ENCODE results near the gene PLAC9.
A peak's percentile ranks its signal among the peaks of the same experiment; 100 is the strongest.
"Not testable (repeated sequence)": the region's sequence is repeated elsewhere in the genome, so short reads cannot be mapped to it uniquely, and the experiment has no call there.

PLAC9 gene

DNA sequence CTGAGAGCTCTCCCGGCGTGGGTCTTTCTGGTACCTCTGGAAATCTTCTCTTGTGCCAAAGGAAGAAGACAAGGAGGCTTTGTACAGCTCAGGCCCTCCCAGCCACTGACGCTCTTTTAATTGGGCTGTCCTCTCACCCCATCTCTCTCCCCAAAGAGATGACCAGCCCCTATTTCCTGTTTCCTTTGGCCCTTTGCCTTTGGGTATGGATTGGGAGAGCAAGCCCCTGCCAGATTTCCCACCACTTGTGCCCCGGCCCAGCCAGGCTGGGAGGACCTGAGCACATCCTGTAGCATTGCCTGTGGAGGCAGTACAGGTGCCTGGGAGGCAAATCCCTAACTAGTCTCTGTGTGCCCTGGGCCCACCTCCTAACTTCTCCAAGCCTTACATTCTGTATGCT is 5.7 kb upstream of the PLAC9 start:
- TF ChIP-seq, protein P1, sequence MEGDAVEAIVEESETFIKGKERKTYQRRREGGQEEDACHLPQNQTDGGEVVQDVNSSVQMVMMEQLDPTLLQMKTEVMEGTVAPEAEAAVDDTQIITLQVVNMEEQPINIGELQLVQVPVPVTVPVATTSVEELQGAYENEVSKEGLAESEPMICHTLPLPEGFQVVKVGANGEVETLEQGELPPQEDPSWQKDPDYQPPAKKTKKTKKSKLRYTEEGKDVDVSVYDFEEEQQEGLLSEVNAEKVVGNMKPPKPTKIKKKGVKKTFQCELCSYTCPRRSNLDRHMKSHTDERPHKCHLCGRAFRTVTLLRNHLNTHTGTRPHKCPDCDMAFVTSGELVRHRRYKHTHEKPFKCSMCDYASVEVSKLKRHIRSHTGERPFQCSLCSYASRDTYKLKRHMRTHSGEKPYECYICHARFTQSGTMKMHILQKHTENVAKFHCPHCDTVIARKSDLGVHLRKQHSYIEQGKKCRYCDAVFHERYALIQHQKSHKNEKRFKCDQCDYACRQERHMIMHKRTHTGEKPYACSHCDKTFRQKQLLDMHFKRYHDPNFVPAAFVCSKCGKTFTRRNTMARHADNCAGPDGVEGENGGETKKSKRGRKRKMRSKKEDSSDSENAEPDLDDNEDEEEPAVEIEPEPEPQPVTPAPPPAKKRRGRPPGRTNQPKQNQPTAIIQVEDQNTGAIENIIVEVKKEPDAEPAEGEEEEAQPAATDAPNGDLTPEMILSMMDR (conservative IDR thresholded peaks at IDR 0.05; ENCODE audit: control insufficient read depth, insufficient read depth, low read depth, low read length): no peak
- no peak overlapping the region for H3K4me3 ChIP-seq (ENCODE audit: control insufficient read depth, low read depth, low read length)
- no peak for DNase-seq (ENCODE audit: low read depth)

DNA sequence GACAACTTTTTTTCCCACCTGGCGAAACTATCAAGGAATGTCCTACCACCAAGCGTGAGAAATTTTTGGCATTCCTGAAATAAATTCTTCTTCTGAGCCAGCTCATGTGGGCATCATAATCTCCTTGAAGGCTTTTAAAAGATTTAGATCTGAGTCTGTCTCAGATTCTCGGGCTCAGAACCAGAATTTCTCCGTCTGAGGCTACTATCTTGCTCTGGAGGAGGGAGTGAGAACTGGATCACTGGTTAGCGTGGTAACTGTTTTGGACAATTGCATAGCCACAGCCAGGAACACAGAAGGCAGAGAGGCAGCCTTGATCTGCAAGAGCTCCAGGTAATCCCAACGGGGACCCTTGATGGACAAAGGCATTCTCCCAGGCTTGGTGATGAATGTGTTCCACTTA is 1.0 kb upstream of the PLAC9 start:
- no peak overlapping the region for H3K4me3 ChIP-seq (ENCODE audit: control insufficient read depth, low read depth, low read length)
- DNase-seq (ENCODE audit: low read depth): no peak
- TF ChIP-seq, protein P1 (conservative IDR thresholded peaks at IDR 0.05; ENCODE audit: control insufficient read depth, insufficient read depth, low read depth, low read length): no peak

DNA sequence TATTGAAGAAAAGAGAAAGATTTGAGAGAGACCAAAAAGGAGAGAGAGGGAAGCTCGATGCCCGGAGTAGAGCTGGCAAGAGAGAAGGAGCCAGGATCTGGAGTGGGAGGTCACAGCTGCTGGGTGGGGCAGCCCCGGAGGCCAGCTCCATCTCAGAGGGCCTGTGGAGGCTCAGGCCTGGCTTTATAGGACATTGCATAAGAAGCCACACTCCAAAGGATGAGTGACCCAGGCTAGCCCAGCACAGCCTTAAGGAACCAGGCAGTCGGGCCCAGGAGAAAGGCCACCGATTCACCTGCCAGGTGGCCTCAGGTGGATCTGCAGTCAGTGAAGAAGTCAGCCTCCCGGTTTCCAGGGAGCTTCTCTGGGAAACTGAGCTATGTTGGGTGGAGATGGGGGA is 676 bp downstream of the PLAC9 start:
- H3K4me3 ChIP-seq (ENCODE audit: control insufficient read depth, low read depth, low read length): peak overlapping the region; percentile 67
- DNase-seq (ENCODE audit: low read depth): peak; percentile 64
- TF ChIP-seq, protein P1 (conservative IDR thresholded peaks at IDR 0.05; ENCODE audit: control insufficient read depth, insufficient read depth, low read depth, low read length): no peak

DNA sequence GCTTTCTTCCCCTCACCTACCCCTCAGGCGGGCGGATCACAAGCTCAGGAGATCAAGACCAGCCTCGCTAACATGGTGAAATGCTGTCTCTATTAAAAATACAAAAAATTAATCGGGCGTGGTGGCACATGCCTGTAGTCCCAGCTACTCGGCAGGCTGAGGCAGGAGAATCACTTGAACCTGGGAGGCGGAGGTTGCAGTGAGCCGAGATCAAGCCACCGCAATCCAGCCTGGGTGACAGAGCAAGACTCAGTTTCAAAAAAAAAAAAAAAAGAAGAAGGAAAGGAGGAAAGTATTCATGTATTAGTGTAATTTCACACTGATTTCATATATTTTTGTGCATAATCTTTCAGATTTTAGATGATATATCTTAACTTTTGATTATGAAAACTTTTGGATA is 1.2 kb downstream of the PLAC9 start:
- peak overlapping the region; percentile 67 for H3K4me3 ChIP-seq (ENCODE audit: control insufficient read depth, low read depth, low read length)
- DNase-seq (ENCODE audit: low read depth): not testable (repeated sequence)

DNA sequence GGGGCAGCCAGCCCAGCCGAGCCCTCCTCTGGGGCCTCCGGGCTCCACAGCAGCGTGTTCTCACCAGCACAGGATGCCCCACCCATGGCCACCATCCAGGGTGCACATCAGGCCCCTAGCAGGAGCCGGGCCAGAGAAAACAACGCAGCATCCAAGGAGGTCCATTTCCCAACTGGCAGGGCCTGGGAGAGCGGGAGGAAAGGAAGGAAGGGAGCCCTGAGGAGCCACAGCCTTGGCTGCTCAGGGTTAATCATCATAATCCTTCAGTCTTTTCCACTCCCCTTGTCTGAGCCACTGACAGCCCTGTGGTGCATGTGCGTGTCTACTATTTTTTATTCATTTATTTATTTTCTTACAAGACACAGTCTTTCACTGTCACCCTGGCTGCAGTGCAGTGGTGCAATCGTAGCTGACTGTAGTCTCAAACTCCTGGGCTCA is 3.6 kb downstream of the PLAC9 start:
- DNase-seq (ENCODE audit: low read depth): peak; percentile 99
- TF ChIP-seq, protein P1 (conservative IDR thresholded peaks at IDR 0.05; ENCODE audit: control insufficient read depth, insufficient read depth, low read depth, low read length): no peak
- H3K4me3 ChIP-seq (ENCODE audit: control insufficient read depth, low read depth, low read length): no peak overlapping the region

DNA sequence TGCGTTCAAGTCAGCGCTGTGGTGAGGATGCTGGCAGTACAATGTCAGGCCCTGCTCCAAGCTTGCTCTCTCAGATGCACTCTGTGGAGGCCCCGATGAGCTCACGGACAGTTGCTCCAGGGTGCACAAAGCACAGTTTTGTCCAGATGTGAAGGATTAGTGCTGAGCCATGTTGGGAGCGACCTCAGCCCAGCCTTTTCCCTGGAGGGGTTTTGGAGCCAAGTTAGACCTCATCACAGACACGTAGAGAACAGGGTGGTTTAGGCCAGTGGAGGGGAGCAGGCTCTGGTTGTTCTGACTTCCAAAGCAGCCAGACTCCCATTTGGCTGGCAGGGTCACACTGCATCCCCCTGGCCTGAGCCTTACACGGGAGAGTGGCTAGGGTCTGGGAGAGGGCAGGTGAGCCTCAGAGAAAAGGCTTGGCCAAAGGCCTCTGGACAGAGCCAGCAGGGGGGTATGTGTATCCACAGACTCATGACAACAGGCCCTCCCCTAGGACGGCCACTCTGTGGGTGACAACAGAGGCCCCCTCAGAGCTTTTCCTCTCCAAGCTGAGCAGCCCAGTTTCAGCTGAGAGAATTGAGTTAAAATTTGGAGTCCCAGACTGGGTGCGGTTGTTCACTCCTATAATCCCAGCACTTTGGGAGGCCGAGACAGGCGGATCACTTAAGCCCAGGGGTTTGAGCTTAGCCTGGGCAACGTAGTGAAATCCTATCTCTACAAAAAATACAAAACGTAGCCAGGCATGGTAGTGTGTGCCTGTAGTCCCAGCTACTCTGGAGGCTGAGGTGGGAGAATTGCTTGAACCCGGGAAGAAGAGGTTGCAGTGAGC is 4.7 kb downstream of the PLAC9 start:
- TF ChIP-seq, protein P1 (conservative IDR thresholded peaks at IDR 0.05; ENCODE audit: control insufficient read depth, insufficient read depth, low read depth, low read length): no peak

DNA sequence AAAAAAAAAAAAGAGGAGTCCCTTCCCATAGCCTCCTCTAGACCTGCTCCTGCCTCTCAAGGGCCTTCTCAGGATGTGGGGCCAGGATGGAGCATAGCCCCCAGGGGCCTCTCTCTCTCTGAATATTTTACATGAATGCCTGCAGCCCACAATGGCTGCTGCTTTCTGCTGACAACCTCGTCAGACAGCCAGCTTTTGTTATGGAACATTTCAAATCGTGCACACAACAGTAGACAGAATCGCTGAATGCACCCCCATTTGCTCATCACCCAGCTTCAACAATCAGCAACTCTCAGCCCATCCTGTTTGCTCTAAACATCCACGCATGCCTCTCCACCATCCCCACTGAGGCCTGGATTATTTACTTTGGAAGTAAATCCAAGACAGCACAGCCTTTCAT is 5.4 kb downstream of the PLAC9 start:
- no peak overlapping the region for H3K4me3 ChIP-seq (ENCODE audit: control insufficient read depth, low read depth, low read length)
- TF ChIP-seq, protein P1 (conservative IDR thresholded peaks at IDR 0.05; ENCODE audit: control insufficient read depth, insufficient read depth, low read depth, low read length): no peak
- DNase-seq (ENCODE audit: low read depth): no peak

More for the DNA sequence above, 4.7 kb downstream of the PLAC9 start:
- DNase-seq (ENCODE audit: low read depth): peak; percentile 97
- no peak overlapping the region for H3K4me3 ChIP-seq (ENCODE audit: control insufficient read depth, low read depth, low read length)

Measured in fibroblast of mammary gland (primary cell).